ENCODE results near the gene KIF7. TPM values are rescaled to one million over a fixed set of nuclear protein-coding genes. Genes with fewer than 3 reads are reported as not detected.
A peak's percentile ranks its signal among the peaks of the same experiment; 100 is the strongest.

Gene KIF7
- total and polyA plus RNA-seq, 2 donors (not counting 3 experiments of a cell fraction or from before 2014, with no cell fraction given), result 4.2 to 11.3 TPM

GRCh38 chr15:89628301-89628700 is 27.0 kb downstream of the KIF7 start:
- no peaks in the 10 kb centered on the region for H4K20me1 ChIP-seq (replicated peaks; ENCODE audit: control insufficient read depth, extremely low read depth, insufficient read depth, low read length)
- POLR2A ChIA-PET, result no interaction called here
- no peak overlapping the region for H3K9ac ChIP-seq (replicated peaks; ENCODE audit: extremely low read depth, insufficient read depth, low read length)
- H3K4me2 ChIP-seq (ENCODE audit: insufficient read depth, low read length), result no peak overlapping the region
- DNase-seq (ENCODE audit: low read depth, low spot score), result no peak
- TF ChIP-seq GATA2 (IDR thresholded peaks at IDR 0.05; ENCODE audit: insufficient read depth, insufficient read length, low read depth, low read length) (no peak), POLR2AphosphoS5 (IDR thresholded peaks at IDR 0.05; ENCODE audit: insufficient read depth, low read depth, low read length) (no peak), JUN (IDR thresholded peaks at IDR 0.05; ENCODE audit: borderline replicate concordance, insufficient read depth, insufficient read length, low read depth) (no peak), MAX (IDR thresholded peaks at IDR 0.05; ENCODE audit: insufficient read depth, insufficient read length) (no peak), MYC (IDR thresholded peaks at IDR 0.05; ENCODE audit: low read depth, low read length) (no peak), CTCF (IDR thresholded peaks at IDR 0.05; ENCODE audit: extremely low read depth in 1 of 2, insufficient read depth in 1 of 2, low read depth in 1 of 2, low read length in 2 of 2) (no peak), POLR2A (IDR thresholded peaks at IDR 0.05; ENCODE audit: low read depth, low read length) (no peak), FOS (IDR thresholded peaks at IDR 0.05; ENCODE audit: borderline replicate concordance, insufficient read depth, low read length) (no peak), EZH2 (IDR thresholded peaks at IDR 0.05; ENCODE audit: borderline replicate concordance, low read depth, low read length, severe bottlenecking) (no peak)
- CTCF ChIA-PET, result interaction anchor here (1.4 kb wide), 1 partner anchor 19 kb away, joined by 4 read pairs; no protein-coding TSS in a partner anchor
- FAIRE-seq, result no peak
- no peaks in the 10 kb centered on the region for H3K9me1 ChIP-seq (replicated peaks; ENCODE audit: control insufficient read depth, extremely low read depth, insufficient read depth, low read length)
- intact Hi-C loops (cut with micrococcal nuclease), result no loop called here
- H3K9me3 ChIP-seq (replicated peaks; ENCODE audit: control insufficient read depth, insufficient read depth, low read length), result no peaks in the 10 kb centered on the region
- H3K36me3 ChIP-seq (ENCODE audit: control insufficient read depth in 2 of 2, extremely low read depth in 1 of 2, insufficient read depth in 2 of 2, low read length in 2 of 2), result peaks cover 17 to 57% of the 10 kb centered on the region in 2 experiments
- no peak overlapping the region for H3K4me3 ChIP-seq (replicated peaks in 1 of 3; ENCODE audit: insufficient read depth in 1 of 3, low read depth in 1 of 3, low read length in 3 of 3)
- H3K27ac ChIP-seq (ENCODE audit: insufficient read depth, low read depth, low read length), result no peak overlapping the region
- no peak overlapping the region for H2AFZ ChIP-seq (ENCODE audit: low read depth, low read length)
- TSS peak; percentile 83 for BruUV-seq (replicated peaks)
- H3K4me1 ChIP-seq (ENCODE audit: control insufficient read depth, extremely low read depth, insufficient read depth, low read length), result no peaks in the 10 kb centered on the region
- H3K79me2 ChIP-seq (ENCODE audit: control insufficient read depth, insufficient read depth, low read length), result no peaks in the 10 kb centered on the region
- dilution Hi-C loops (cut with MboI; ENCODE audit: extremely low pct_ligation_motif_present, low sequenced_read_pairs), result no loop called here
- H3K27me3 ChIP-seq (ENCODE audit: control insufficient read depth in 2 of 2, insufficient read depth in 2 of 2, low read length in 2 of 2), result no peaks in the 10 kb centered on the region

Data from endothelial cell of umbilical vein (primary cell).